ENCODE data around the gene CD2BP2.

DNA sequence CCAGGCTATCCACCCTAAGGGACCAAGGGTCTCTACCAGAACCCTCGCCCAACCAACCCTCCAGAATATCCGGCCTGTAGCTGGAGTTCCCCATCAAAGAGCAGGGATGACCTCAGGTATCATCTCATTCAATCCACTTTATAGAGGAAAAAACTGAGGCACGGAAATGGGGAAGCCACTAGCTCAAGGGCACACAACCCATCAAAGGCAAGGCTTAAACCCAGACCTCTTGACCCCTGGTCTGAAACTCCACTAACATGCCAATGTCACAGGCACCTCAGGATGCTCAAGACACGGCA is 13.6 kb upstream of the CD2BP2 start:
- TF ChIP-seq, protein P1, sequence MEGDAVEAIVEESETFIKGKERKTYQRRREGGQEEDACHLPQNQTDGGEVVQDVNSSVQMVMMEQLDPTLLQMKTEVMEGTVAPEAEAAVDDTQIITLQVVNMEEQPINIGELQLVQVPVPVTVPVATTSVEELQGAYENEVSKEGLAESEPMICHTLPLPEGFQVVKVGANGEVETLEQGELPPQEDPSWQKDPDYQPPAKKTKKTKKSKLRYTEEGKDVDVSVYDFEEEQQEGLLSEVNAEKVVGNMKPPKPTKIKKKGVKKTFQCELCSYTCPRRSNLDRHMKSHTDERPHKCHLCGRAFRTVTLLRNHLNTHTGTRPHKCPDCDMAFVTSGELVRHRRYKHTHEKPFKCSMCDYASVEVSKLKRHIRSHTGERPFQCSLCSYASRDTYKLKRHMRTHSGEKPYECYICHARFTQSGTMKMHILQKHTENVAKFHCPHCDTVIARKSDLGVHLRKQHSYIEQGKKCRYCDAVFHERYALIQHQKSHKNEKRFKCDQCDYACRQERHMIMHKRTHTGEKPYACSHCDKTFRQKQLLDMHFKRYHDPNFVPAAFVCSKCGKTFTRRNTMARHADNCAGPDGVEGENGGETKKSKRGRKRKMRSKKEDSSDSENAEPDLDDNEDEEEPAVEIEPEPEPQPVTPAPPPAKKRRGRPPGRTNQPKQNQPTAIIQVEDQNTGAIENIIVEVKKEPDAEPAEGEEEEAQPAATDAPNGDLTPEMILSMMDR (conservative IDR thresholded peaks at IDR 0.05; ENCODE audit: low read depth, low read length), result no peak
- no peak for TF ChIP-seq EZH2phosphoT487 (IDR thresholded peaks at IDR 0.05; ENCODE audit: borderline replicate concordance, low read length)

All from PC-3 (cell line).